HCT116 (cell line): ENCODE data around the gene NRIP3. TPM values are rescaled to one million over a fixed set of nuclear protein-coding genes. Genes with fewer than 3 reads are reported as not detected.
"Not testable (repeated sequence)": the region's sequence is repeated elsewhere in the genome, so short reads cannot be mapped to it uniquely, and the experiment has no call there.

ENCODE experiments used
- ATAC-seq: fragments of 200-7000 bp; cut with Tn5 transposase; 2 replicates; pipeline ENCODE4 v1.9.1; 2020; ENCODE audit warnings: mild to moderate bottlenecking, moderate library complexity
- BruUV-seq: library from RNA; stranded (reverse); fragments of 400-500 nt; replicated peaks from 2 replicates; lab custom pipeline; 2021; lab: Mats Ljungman, UMichigan
- CTCF ChIA-PET: fragments of 300-600 bp; sonication (Branson Sonifier 250); formaldehyde crosslinking; loops from one replicate; lab custom pipeline; 2021; ENCODE audit warnings: antibody characterized with exemption; lab: Charles Lee
- POLR2A ChIA-PET: fragments of 300-600, 350-600 bp; sonication (Branson Sonifier 250); formaldehyde crosslinking; loops from one replicate; lab custom pipeline; 2021; ENCODE audit warnings: antibody characterized with exemption; lab: Charles Lee
- RAD21 ChIA-PET, 2 experiments: fragments of 300-600 bp; sonication (Branson Sonifier 250); formaldehyde crosslinking; loops; one replicate each; lab custom pipeline; 2023; ENCODE audit warnings: low total read pairs in 2 of 2; ENCODE audit not compliant: uncharacterized antibody in 2 of 2, unreplicated experiment in 2 of 2, low non-redundant PET in 1 of 2; lab: Charles Lee
- DNase-seq: peaks from one replicate; pipeline ENCODE4 v3.0.0-alpha.2; 2010; ENCODE audit warnings: low read depth, low spot score
- H2AFZ ChIP-seq: fragments of 200-600 bp; shearing (Covaris generic), sonication (generic); 2 replicates; pipeline ENCODE4 v1.6.1; 2017; ENCODE audit warnings: low read depth, mixed run types, mixed read lengths, antibody characterized with exemption, low read length; ENCODE audit not compliant: poor library complexity, severe bottlenecking
- H3K27ac ChIP-seq: 2 replicates; pipeline ENCODE4 v1.5.1; 2012; ENCODE audit warnings: low read depth, low read length
- H3K27me3 ChIP-seq: fragments of 200-600 bp; sonication (generic); 2 replicates; pipeline ENCODE4 v1.6.1; 2016; ENCODE audit warnings: mixed run types, low read length, mixed read lengths; ENCODE audit not compliant: insufficient read depth
- H3K36me3 ChIP-seq, 2 experiments: fragments of 200-500 bp in 1 of 2; fragments of 200-600 bp in 1 of 2; sonication (Bioruptor generic) in 1 of 2; sonication (generic) in 1 of 2; 2 replicates each; pipeline versions ENCODE4 v1.5.1 to v1.6.1; 2014 to 2016; ENCODE audit warnings: low read length in 2 of 2, inconsistent platforms in 1 of 2, mixed read lengths in 1 of 2, mixed run types in 1 of 2; ENCODE audit not compliant: insufficient read depth in 2 of 2, control insufficient read depth in 1 of 2
- H3K4me1 ChIP-seq, 2 experiments: fragments of 200-600 bp in 1 of 2; sonication (generic) in 1 of 2; 2 replicates each; pipeline versions ENCODE4 v1.5.1 to v1.6.1; 2012 to 2017; ENCODE audit warnings: low read length in 2 of 2, inconsistent platforms in 1 of 2, mild to moderate bottlenecking in 1 of 2, mixed read lengths in 1 of 2, mixed run types in 1 of 2, moderate library complexity in 1 of 2; ENCODE audit not compliant: insufficient read depth in 2 of 2, control insufficient read depth in 1 of 2
- H3K4me2 ChIP-seq: fragments of 200-600 bp; sonication (generic); 2 replicates; pipeline ENCODE4 v1.6.1; 2017; ENCODE audit warnings: mixed run types, low read length, mixed read lengths
- H3K4me3 ChIP-seq, 2 experiments: fragments of 200-600 bp in 1 of 2; sonication (generic) in 1 of 2; replicated peaks in 1 of 2; 2 replicates each; pipeline ENCODE4 v1.5.1; 2011 to 2016; ENCODE audit warnings: low read length in 2 of 2, control low read depth in 1 of 2, low read depth in 1 of 2, mild to moderate bottlenecking in 1 of 2, mixed read lengths in 1 of 2, mixed run types in 1 of 2
- H3K79me2 ChIP-seq: fragments of 200-600 bp; sonication (generic); 2 replicates; pipeline ENCODE4 v1.6.1; 2017; ENCODE audit warnings: mild to moderate bottlenecking, mixed run types, low read length, moderate library complexity, mixed read lengths; ENCODE audit not compliant: insufficient read depth
- H3K9ac ChIP-seq: fragments of 200-600 bp; sonication (generic); 2 replicates; pipeline ENCODE4 v1.6.1; 2016; ENCODE audit warnings: low read length, mixed read lengths
- H3K9me2 ChIP-seq: fragments of 200-600 bp; sonication (generic), shearing (Covaris generic); 2 replicates; pipeline ENCODE4 v1.6.1; 2017; ENCODE audit warnings: mixed run types, mild to moderate bottlenecking, moderate library complexity; ENCODE audit not compliant: insufficient read depth
- H3K9me3 ChIP-seq, 2 experiments: fragments of 200-500 bp in 1 of 2; fragments of 200-600 bp in 1 of 2; sonication (Bioruptor generic) in 1 of 2; sonication (generic) in 1 of 2; 2 replicates each; pipeline ENCODE4 v1.6.1; 2014 to 2017; ENCODE audit warnings: low read length in 2 of 2, mixed read lengths in 2 of 2, inconsistent platforms in 1 of 2, low read depth in 1 of 2, mild to moderate bottlenecking in 1 of 2, mixed run types in 1 of 2, moderate library complexity in 1 of 2; ENCODE audit not compliant: control insufficient read depth in 1 of 2, insufficient read depth in 1 of 2
- H4K20me1 ChIP-seq: fragments of 200-600 bp; sonication (generic), shearing (Covaris generic); 2 replicates; pipeline ENCODE4 v1.6.1; 2017; ENCODE audit warnings: mixed run types, mild to moderate bottlenecking, moderate library complexity; ENCODE audit not compliant: insufficient read depth
- CBX3 ChIP-seq: IDR thresholded peaks from 2 replicates; pipeline ENCODE4 v1.6.1; 2012; ENCODE audit warnings: low read depth
- CEBPB ChIP-seq: IDR thresholded peaks from 2 replicates; pipeline ENCODE4 v1.6.1; 2012; ENCODE audit warnings: low read depth
- EGR1 ChIP-seq: IDR thresholded peaks from 2 replicates; pipeline ENCODE4 v1.6.1; 2012; ENCODE audit warnings: low read depth
- FOSL1 ChIP-seq: IDR thresholded peaks from 2 replicates; pipeline ENCODE4 v1.6.1; 2012; ENCODE audit warnings: low read depth
- JUND ChIP-seq: IDR thresholded peaks from 2 replicates; pipeline ENCODE4 v1.6.1; 2012
- POLR2AphosphoS5 ChIP-seq: IDR thresholded peaks from 2 replicates; pipeline ENCODE4 v1.6.1; 2011; ENCODE audit warnings: mild to moderate bottlenecking, low read depth, low read length, moderate library complexity
- SP1 ChIP-seq: IDR thresholded peaks from 2 replicates; pipeline ENCODE4 v1.6.1; 2012; ENCODE audit warnings: low read depth
- SRF ChIP-seq: IDR thresholded peaks from 2 replicates; pipeline ENCODE4 v1.6.1; 2012; ENCODE audit warnings: low read depth
- TCF7L2 ChIP-seq: IDR thresholded peaks from 2 replicates; pipeline ENCODE4 v1.7.0; 2011; ENCODE audit warnings: borderline replicate concordance, inconsistent platforms; ENCODE audit not compliant: insufficient read depth, insufficient read length; ENCODE audit errors: extremely low read depth
- ZNF274 ChIP-seq: fragments of 200-500 bp; sonication (Bioruptor generic); IDR thresholded peaks from 2 replicates; pipeline ENCODE4 v1.6.1; 2014; ENCODE audit warnings: mild to moderate bottlenecking, low read depth, low read length, inconsistent platforms
- intact Hi-C: fragments of 100-400 bp; cut with micrococcal nuclease; formaldehyde crosslinking; loops from 2 replicates; pipeline ENCODE4 v1.10.0; 2022
- total RNA-seq: library from RNA; stranded (reverse); gene quantifications from one replicate; pipeline ENCODE4 v1.2.1, GENCODE V29; 2021; ENCODE audit not compliant: unreplicated experiment
- TF ChIP-seq, protein P1 (sequence below): IDR thresholded peaks from 2 replicates; pipeline ENCODE4 v1.6.1; 2012
- TF ChIP-seq, protein P2 (sequence below), 3 experiments: fragments of 200-600 bp in 1 of 3; sonication (generic) in 1 of 3; IDR thresholded peaks in 2 of 3; conservative IDR thresholded peaks in 1 of 3; 2 replicates each; pipeline ENCODE4 v1.5.1; 2012 to 2017; ENCODE audit warnings: low read depth in 2 of 3, low read length in 2 of 3, antibody characterized with exemption in 1 of 3, borderline replicate concordance in 1 of 3, control low read depth in 1 of 3, mild to moderate bottlenecking in 1 of 3, mixed read lengths in 1 of 3, mixed run types in 1 of 3, moderate library complexity in 1 of 3; ENCODE audit not compliant: insufficient read depth in 1 of 3

Gene NRIP3
- total RNA-seq, 1 experiment from 2014 or later, result 0.15 TPM

DNA sequence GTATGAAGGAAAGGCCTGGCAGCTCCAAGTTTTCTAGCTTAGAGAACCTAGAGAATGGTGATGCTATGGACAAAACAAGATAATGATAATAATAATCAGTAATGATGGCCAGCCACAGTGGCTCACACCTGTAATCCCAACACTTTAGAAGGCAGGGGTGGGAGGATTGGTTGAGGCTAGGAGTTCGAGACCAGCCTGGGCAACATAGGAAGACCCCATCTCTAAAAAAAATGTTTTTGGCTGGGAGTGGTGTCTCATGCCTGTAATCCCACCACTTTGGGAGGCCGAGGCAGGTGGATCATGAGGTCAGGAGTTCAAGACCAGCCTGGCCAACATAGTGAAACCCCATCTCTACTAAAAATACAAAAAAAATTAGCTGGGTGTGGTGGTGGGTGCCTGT is 68.0 kb downstream of the NRIP3 start:
- H3K27me3 ChIP-seq, ATAC-seq, intact Hi-C loops, DNase-seq, H3K79me2 ChIP-seq, H3K9me3 ChIP-seq, H3K27ac ChIP-seq, BruUV-seq, RAD21 ChIA-PET, H4K20me1 ChIP-seq, H3K9me2 ChIP-seq, H3K36me3 ChIP-seq: not testable (repeated sequence)
- ChIA-PET POLR2A (interaction anchor here (1.2 kb wide), 1 partner anchor 24 kb away, joined by 4 read pairs; no protein-coding TSS in a partner anchor), CTCF (interaction anchor here (1.2 kb wide), 1 partner anchor 10 kb away, joined by 4 read pairs; no protein-coding TSS in a partner anchor)
- Histone ChIP-seq H3K4me3 (peak overlapping the region in 1 of 2 experiments; percentile 52; a peak in 1 of 4 replicates), H3K4me1 (peaks cover 12 to 18% of the 10 kb centered on the region in 2 experiments), H3K9ac (0 out of 2 replicates have a peak overlapping the region, but pooled peaks have one; percentile 42), H3K4me2 (peak overlapping the region; percentile 87), H2AFZ (peak overlapping the region; percentile 100)

DNA sequence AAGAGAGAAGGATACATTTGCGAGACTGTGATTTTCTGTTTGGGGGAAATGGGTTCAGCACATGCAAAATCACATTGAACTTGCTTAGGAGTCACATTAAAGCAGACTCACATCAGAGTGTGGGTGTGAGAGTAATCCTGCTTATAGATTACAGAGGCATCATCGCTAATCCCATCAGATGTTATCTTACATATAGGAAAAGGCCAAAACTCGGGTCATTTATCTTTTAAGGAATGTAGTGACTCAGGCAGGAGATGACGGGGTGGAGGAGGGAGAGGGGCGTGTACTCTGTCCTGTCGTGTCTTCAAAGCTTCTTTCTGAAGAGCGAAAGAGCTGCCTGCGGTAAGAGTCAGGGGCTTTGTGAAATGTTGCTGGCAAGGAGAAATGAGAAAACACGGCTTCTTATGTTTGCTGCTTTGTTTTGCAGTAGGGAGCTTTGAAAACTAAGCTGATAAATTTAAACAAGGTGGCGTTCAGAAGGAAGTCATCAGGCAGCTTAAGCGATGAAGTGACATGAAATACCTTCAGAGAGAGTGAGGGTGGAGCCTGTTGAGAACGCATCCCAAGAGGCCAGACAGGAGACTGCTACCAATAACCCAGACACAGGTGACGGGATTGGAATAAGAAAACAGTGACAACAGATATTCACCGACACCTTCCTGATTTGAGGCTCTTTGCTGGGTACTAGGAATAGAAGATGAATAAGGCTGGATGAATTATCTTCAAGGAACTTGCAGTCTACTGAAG is 68.9 kb downstream of the NRIP3 start:
- BruUV-seq, result no TSS peak
- Histone ChIP-seq H3K27ac (no peak overlapping the region), H3K4me2 (peak overlapping the region; percentile 87), H3K9ac (peak overlapping the region; percentile 42), H3K4me3 (peak overlapping the region; percentile 19 to 52), H2AFZ (peak overlapping the region; percentile 100), H3K27me3 (no peaks in the 10 kb centered on the region), H3K4me1 (peaks cover 12 to 20% of the 10 kb centered on the region in 2 experiments), H3K9me2 (no peaks in the 10 kb centered on the region), H3K36me3 (no peaks in the 10 kb centered on the region), H3K79me2 (no peaks in the 10 kb centered on the region), H3K9me3 (no peaks in the 10 kb centered on the region), H4K20me1 (no peaks in the 10 kb centered on the region)
- peak; percentile 53 for DNase-seq
- ChIA-PET RAD21 (interaction anchor here in 1 of 2 experiments (1.2 kb wide), 1 partner anchor 25 kb away, joined by 5 read pairs; no protein-coding TSS in a partner anchor), POLR2A (interaction anchor here (0.8 to 1.2 kb wide), 2 partner anchors 23 to 29 kb away, joined by 3 to 4 read pairs; partner anchors contain the start of gene TMEM9B), CTCF (interaction anchor here (0.8 to 1.2 kb wide), 4 partner anchors 9 to 203 kb away, joined by 4 to 7 read pairs (median 4); partner anchors contain the start of gene TMEM9B)
- intact Hi-C loops, result no loop called here
- ATAC-seq, result peak; percentile 93
- TF ChIP-seq, protein P1, sequence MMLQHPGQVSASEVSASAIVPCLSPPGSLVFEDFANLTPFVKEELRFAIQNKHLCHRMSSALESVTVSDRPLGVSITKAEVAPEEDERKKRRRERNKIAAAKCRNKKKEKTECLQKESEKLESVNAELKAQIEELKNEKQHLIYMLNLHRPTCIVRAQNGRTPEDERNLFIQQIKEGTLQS, result no peak
- TF ChIP-seq TCF7L2 (peak; percentile 58), CBX3 (no peak), ZNF274 (no peak), JUND (peak; percentile 48; the same call in 1 of the 2 replicates), EGR1 (no peak), SRF (no peak), CEBPB (no peak), SP1 (peak; percentile 26; the same call in 1 of the 2 replicates), POLR2AphosphoS5 (no peak), FOSL1 (peak; percentile 39; the same call in 1 of the 2 replicates)
- TF ChIP-seq, protein P2, sequence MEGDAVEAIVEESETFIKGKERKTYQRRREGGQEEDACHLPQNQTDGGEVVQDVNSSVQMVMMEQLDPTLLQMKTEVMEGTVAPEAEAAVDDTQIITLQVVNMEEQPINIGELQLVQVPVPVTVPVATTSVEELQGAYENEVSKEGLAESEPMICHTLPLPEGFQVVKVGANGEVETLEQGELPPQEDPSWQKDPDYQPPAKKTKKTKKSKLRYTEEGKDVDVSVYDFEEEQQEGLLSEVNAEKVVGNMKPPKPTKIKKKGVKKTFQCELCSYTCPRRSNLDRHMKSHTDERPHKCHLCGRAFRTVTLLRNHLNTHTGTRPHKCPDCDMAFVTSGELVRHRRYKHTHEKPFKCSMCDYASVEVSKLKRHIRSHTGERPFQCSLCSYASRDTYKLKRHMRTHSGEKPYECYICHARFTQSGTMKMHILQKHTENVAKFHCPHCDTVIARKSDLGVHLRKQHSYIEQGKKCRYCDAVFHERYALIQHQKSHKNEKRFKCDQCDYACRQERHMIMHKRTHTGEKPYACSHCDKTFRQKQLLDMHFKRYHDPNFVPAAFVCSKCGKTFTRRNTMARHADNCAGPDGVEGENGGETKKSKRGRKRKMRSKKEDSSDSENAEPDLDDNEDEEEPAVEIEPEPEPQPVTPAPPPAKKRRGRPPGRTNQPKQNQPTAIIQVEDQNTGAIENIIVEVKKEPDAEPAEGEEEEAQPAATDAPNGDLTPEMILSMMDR (IDR thresholded peaks at IDR 0.05 in 2 of 3, conservative IDR thresholded peaks at IDR 0.05 in 1 of 3; ENCODE audit: borderline replicate concordance in 1 of 3, insufficient read depth in 1 of 3, low read depth in 2 of 3, low read length in 2 of 3), result no peak
